IMR-90 (cell line): ENCODE results near the gene SPARC. TPM values are rescaled to one million over a fixed set of nuclear protein-coding genes. Genes with fewer than 3 reads are reported as not detected.
"Not testable (repeated sequence)": the region's sequence is repeated elsewhere in the genome, so short reads cannot be mapped to it uniquely, and the experiment has no call there.

Experiments
- ATAC-seq: fragments of 200-7000 bp; cut with Tn5 transposase; 2 replicates; pipeline ENCODE4 v1.9.1; 2020; ENCODE audit warnings: low read depth, mild to moderate bottlenecking, moderate library complexity
- BruUV-seq: library from RNA; stranded (reverse); fragments of 400-500 nt; replicated peaks from 2 replicates; lab custom pipeline; 2021; lab: Mats Ljungman, UMichigan
- CTCF ChIA-PET: fragments of 300-600 bp; formaldehyde crosslinking; extraction: SDS; loops from one replicate; lab custom pipeline; 2021; ENCODE audit warnings: antibody characterized with exemption; lab: Yijun Ruan, JAX
- POLR2A ChIA-PET: fragments of 300-600 bp; sonication (Branson Sonifier 250); formaldehyde crosslinking; loops from one replicate; lab custom pipeline; 2022; ENCODE audit warnings: antibody characterized with exemption; ENCODE audit not compliant: unreplicated experiment; lab: Charles Lee
- DNase-seq: peaks from one replicate; pipeline ENCODE4 v3.0.0; 2013
- H2AFZ ChIP-seq: replicated peaks from 2 replicates; pipeline ENCODE3; 2013; ENCODE audit warnings: low read length, mild to moderate bottlenecking; ENCODE audit not compliant: poor library complexity
- H2AK5ac ChIP-seq: 2 replicates; pipeline ENCODE4 v1.6.1; 2013; ENCODE audit warnings: low read depth, low read length, inconsistent platforms
- H2AK9ac ChIP-seq: replicated peaks from 2 replicates; pipeline ENCODE3; 2013; ENCODE audit warnings: mild to moderate bottlenecking, low read depth, low read length, moderate library complexity; ENCODE audit not compliant: poor library complexity
- H2BK120ac ChIP-seq: 2 replicates; pipeline ENCODE4 v1.6.1; 2013; ENCODE audit warnings: low read depth, low read length, inconsistent platforms
- H2BK15ac ChIP-seq: 3 replicates; pipeline ENCODE4 v1.6.1; 2013; ENCODE audit warnings: low read depth, low read length, inconsistent platforms
- H2BK20ac ChIP-seq: 2 replicates; pipeline ENCODE4 v1.6.1; 2013; ENCODE audit warnings: low read depth, mild to moderate bottlenecking, inconsistent platforms, low read length, moderate library complexity
- H2BK5ac ChIP-seq: 2 replicates; pipeline ENCODE4 v1.6.1; 2013; ENCODE audit warnings: mild to moderate bottlenecking, low read depth, low read length, inconsistent platforms; ENCODE audit not compliant: poor library complexity, severe bottlenecking
- H3K14ac ChIP-seq: replicated peaks from 2 replicates; pipeline ENCODE4 v1.6.1; 2013; ENCODE audit warnings: low read depth, low read length, inconsistent platforms
- H3K18ac ChIP-seq: 2 replicates; pipeline ENCODE4 v1.6.1; 2013; ENCODE audit warnings: low read depth, low read length, control low read depth
- H3K23ac ChIP-seq: 2 replicates; pipeline ENCODE4 v1.6.1; 2013; ENCODE audit warnings: low read depth, low read length, inconsistent platforms
- H3K27ac ChIP-seq: 2 replicates; pipeline ENCODE4 v1.5.1; 2013; ENCODE audit warnings: mild to moderate bottlenecking, control low read depth, low read length; ENCODE audit not compliant: insufficient read depth
- H3K27me3 ChIP-seq: 2 replicates; pipeline ENCODE4 v1.6.1; 2013; ENCODE audit warnings: low read length; ENCODE audit not compliant: control insufficient read depth, insufficient read depth
- H3K36me3 ChIP-seq: 2 replicates; pipeline ENCODE4 v1.6.1; 2013; ENCODE audit warnings: low read length, mixed read lengths; ENCODE audit not compliant: control insufficient read depth, insufficient read depth
- H3K4ac ChIP-seq: 2 replicates; pipeline ENCODE4 v1.6.1; 2013; ENCODE audit warnings: low read depth, low read length, inconsistent platforms
- H3K4me1 ChIP-seq: 2 replicates; pipeline ENCODE4 v1.6.1; 2013; ENCODE audit warnings: low read length, mixed read lengths; ENCODE audit not compliant: control insufficient read depth, insufficient read depth
- H3K4me2 ChIP-seq: 2 replicates; pipeline ENCODE4 v1.6.1; 2013; ENCODE audit warnings: low read depth, mild to moderate bottlenecking, control low read depth, low read length, moderate library complexity
- H3K4me3 ChIP-seq: 2 replicates; pipeline ENCODE4 v1.5.1; 2013; ENCODE audit warnings: low read depth, mild to moderate bottlenecking, control low read depth, low read length, moderate library complexity; ENCODE audit not compliant: insufficient read depth
- H3K56ac ChIP-seq: 2 replicates; pipeline ENCODE4 v1.6.1; 2013; ENCODE audit warnings: low read length, inconsistent platforms; ENCODE audit not compliant: insufficient read depth; ENCODE audit errors: extremely low read depth
- H3K79me1 ChIP-seq, 2 experiments: 2 replicates each; pipeline ENCODE4 v1.6.1; 2013; ENCODE audit warnings: low read length in 2 of 2, inconsistent platforms in 1 of 2, low read depth in 1 of 2
- H3K9ac ChIP-seq: 2 replicates; pipeline ENCODE4 v1.6.1; 2013; ENCODE audit warnings: low read depth, low read length, control low read depth
- H3K9me1 ChIP-seq: 2 replicates; pipeline ENCODE4 v1.6.1; 2013; ENCODE audit warnings: low read length, inconsistent platforms; ENCODE audit not compliant: insufficient read depth
- H3K9me3 ChIP-seq: 2 replicates; pipeline ENCODE4 v1.6.1; 2013; ENCODE audit warnings: low read length; ENCODE audit not compliant: control insufficient read depth, insufficient read depth
- H4K20me1 ChIP-seq: 2 replicates; pipeline ENCODE4 v1.6.1; 2013; ENCODE audit warnings: low read length, inconsistent platforms; ENCODE audit not compliant: insufficient read depth
- H4K5ac ChIP-seq: 2 replicates; pipeline ENCODE4 v1.6.1; 2013; ENCODE audit warnings: mild to moderate bottlenecking, low read depth, low read length, control low read depth
- H4K8ac ChIP-seq, 2 experiments: 2 replicates each; pipeline ENCODE4 v1.6.1; 2013; ENCODE audit warnings: low read depth in 2 of 2, low read length in 2 of 2, control low read depth in 1 of 2, inconsistent platforms in 1 of 2
- H4K91ac ChIP-seq: 2 replicates; pipeline ENCODE4 v1.6.1; 2013; ENCODE audit warnings: low read depth, low read length, inconsistent platforms; ENCODE audit not compliant: insufficient read depth
- FOS ChIP-seq: fragments of 150-350 bp; IDR thresholded peaks from 2 replicates; pipeline ENCODE4 v1.6.1; 2016; ENCODE audit warnings: low read depth, low read length
- MAFK ChIP-seq: IDR thresholded peaks from 2 replicates; pipeline ENCODE4 v1.6.1; 2012; ENCODE audit warnings: low read depth, low read length, improper control_type of control experiment
- MXI1 ChIP-seq: IDR thresholded peaks from 2 replicates; pipeline ENCODE4 v1.6.1; 2012; ENCODE audit warnings: low read depth, mild to moderate bottlenecking, low read length, moderate library complexity, borderline replicate concordance
- WGBS, 2 experiments: methylation state at CpG; one replicate each; pipeline versions ENCODE4 v1.1.5 to v1.1.7; 2013; ENCODE audit warnings: missing lambda C conversion rate in 2 of 2; ENCODE audit not compliant: insufficient read length in 1 of 2; ENCODE audit errors: extremely low coverage in 2 of 2; 5-methylcytosine and 5-hydroxymethylcytosine counted together
- dilution Hi-C: fragments of 300-500 bp; cut with HindIII; formaldehyde crosslinking; loops from one replicate; pipeline ENCODE4 v1.14.3; 2018; ENCODE audit warnings: low sequenced_read_pairs; ENCODE audit not compliant: unreplicated experiment
- in situ Hi-C: fragments of 300-500 bp; cut with MboI; formaldehyde crosslinking; loops from 3 replicates; pipeline ENCODE4 v1.14.3; 2019; ENCODE audit warnings: low sequenced_read_pairs, inconsistent platforms, mixed read lengths
- intact Hi-C: fragments of 100-400 bp; cut with micrococcal nuclease; formaldehyde crosslinking; loops from 2 replicates; pipeline ENCODE4 v1.10.0; 2022
- polyA plus RNA-seq, 3 experiments: library from polyadenylated mRNA; depleted of rRNA; stranded (reverse); fragments of >200 nt; gene quantifications; 2 replicates each; pipeline ENCODE4 v1.2.3, GENCODE V29; 2012; ENCODE audit warnings: low replicate concordance in 1 of 3
- total RNA-seq: library from RNA; depleted of rRNA; stranded (reverse); fragments of >200 nt; gene quantifications from 2 replicates; pipeline ENCODE4 v1.2.3, GENCODE V29; 2012

The SPARC gene
- total and polyA plus RNA-seq, 2 of the 4 experiments (the other 2 are of a cell fraction) = 1,186 to 4,692 TPM

- TF ChIP-seq FOS = peak; percentile 64
- TF ChIP-seq MXI1 = peak; percentile 22; the same call in 1 of the 2 replicates
- peak; percentile 73 for TF ChIP-seq MAFK
Measured at GRCh38 chr5:151699071-151699901, 12.6 kb upstream of the SPARC start (continued).

DNA sequence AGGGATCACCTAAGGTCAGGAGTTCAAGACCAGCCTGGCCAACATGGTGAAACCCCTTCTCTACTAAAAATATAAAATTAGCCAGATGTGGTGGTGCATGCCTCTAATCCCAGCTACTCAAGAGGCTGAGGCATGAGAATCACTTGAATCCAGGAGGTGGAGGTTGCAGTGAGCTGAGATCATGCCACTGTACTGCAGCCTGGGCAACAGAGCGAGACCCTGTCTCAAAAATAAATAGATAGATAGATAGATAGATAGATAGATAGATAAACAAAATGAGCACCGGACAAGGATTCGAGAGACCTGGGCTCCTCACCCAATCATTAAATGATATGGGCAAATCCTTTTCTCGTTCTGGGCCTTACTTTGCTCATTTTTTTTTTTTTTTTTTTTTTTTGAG lies 11.4 kb upstream of the SPARC start:
- H3K4me2 ChIP-seq, H4K5ac ChIP-seq, dilution Hi-C loops, BruUV-seq, H3K4me3 ChIP-seq, H4K20me1 ChIP-seq, intact Hi-C loops, ATAC-seq, H3K27me3 ChIP-seq, H2AFZ ChIP-seq, H2AK9ac ChIP-seq, DNase-seq, H3K9me1 ChIP-seq, in situ Hi-C loops, H3K9ac ChIP-seq, H3K9me3 ChIP-seq, H3K23ac ChIP-seq, H3K36me3 ChIP-seq, H3K56ac ChIP-seq, H3K14ac ChIP-seq: not testable (repeated sequence)
- POLR2A ChIA-PET = interaction anchor here (2.0 to 2.2 kb wide), 2 partner anchors 11 to 15 kb away, joined by 36 to 38 read pairs; partner anchors contain the start of gene SPARC
- Histone ChIP-seq H4K8ac (peak overlapping the region; percentile 80 to 96; a peak in 2 of 4 replicates), H2BK5ac (peak overlapping the region; percentile 83), H4K91ac (peak overlapping the region; percentile 92), H3K79me1 (peaks cover 8 to 29% of the 10 kb centered on the region in 2 experiments; a peak in 2 of 4 replicates), H3K27ac (peak overlapping the region; percentile 92; the same call in 1 of the 2 replicates), H2BK15ac (peak overlapping the region; percentile 95; the same call in 2 of the 3 replicates), H2BK120ac (peak overlapping the region; percentile 90), H2BK20ac (peak overlapping the region; percentile 99), H3K4me1 (peaks cover 38% of the 10 kb centered on the region), H3K4ac (peak overlapping the region; percentile 93), H2AK5ac (peak overlapping the region; percentile 90), H3K18ac (peak overlapping the region; percentile 73; the same call in 1 of the 2 replicates)
- WGBS, 2 experiments = no CpG with 5 or more reads among the region's 4 CpGs
- CTCF ChIA-PET = interaction anchor here (1.2 to 2.2 kb wide), 3 partner anchors 20 to 43 kb away, joined by 3 to 9 read pairs (median 4); no protein-coding TSS in a partner anchor
